Measurements from ENCODE around the gene PLA1A. TPM values are rescaled to one million over a fixed set of nuclear protein-coding genes. Genes with fewer than 3 reads are reported as not detected.
A peak's percentile ranks its signal among the peaks of the same experiment; 100 is the strongest.

PLA1A gene
- total RNA-seq, 1 donor from 2014 or later: not detected

- no peak for TF ChIP-seq CTCF (IDR thresholded peaks at IDR 0.05; ENCODE audit: unreplicated experiment)
- DNase-seq (ENCODE audit: low spot score in 2 of 2, unreplicated experiment in 2 of 2): no peak
- H3K9me3 Mint-ChIP-seq: no peaks in the 10 kb centered on the region
- no peak overlapping the region for H3K27ac Mint-ChIP-seq
- H3K27me3 Mint-ChIP-seq (ENCODE audit: low read depth): no peaks in the 10 kb centered on the region
- no peak overlapping the region for H3K4me3 Mint-ChIP-seq
- peaks cover 4% of the 10 kb centered on the region for H3K36me3 Mint-ChIP-seq
- peaks cover 26% of the 10 kb centered on the region for H3K4me1 Mint-ChIP-seq
Measured at GRCh38 chr3:119639494-119640350, 42.0 kb downstream of the PLA1A start.

- no peak for DNase-seq (ENCODE audit: low spot score in 2 of 2, unreplicated experiment in 2 of 2)
- no peaks in the 10 kb centered on the region for H3K27me3 Mint-ChIP-seq (ENCODE audit: low read depth)
- peaks cover 4% of the 10 kb centered on the region for H3K36me3 Mint-ChIP-seq
- no peak overlapping the region for H3K4me3 Mint-ChIP-seq
- no peak for TF ChIP-seq CTCF (IDR thresholded peaks at IDR 0.05; ENCODE audit: unreplicated experiment)
- no peaks in the 10 kb centered on the region for H3K9me3 Mint-ChIP-seq
- peaks cover 26% of the 10 kb centered on the region for H3K4me1 Mint-ChIP-seq
- no peak overlapping the region for H3K27ac Mint-ChIP-seq
Measured at GRCh38 chr3:119641416-119641815, 43.7 kb downstream of the PLA1A start.

- Mint-ChIP-seq H3K36me3 (peaks cover 4% of the 10 kb centered on the region), H3K4me1 (peaks cover 29% of the 10 kb centered on the region), H3K4me3 (no peak overlapping the region), H3K27ac (peak overlapping the region; percentile 72), H3K9me3 (no peaks in the 10 kb centered on the region), H3K27me3 (ENCODE audit: low read depth) (no peaks in the 10 kb centered on the region)
- TF ChIP-seq CTCF (IDR thresholded peaks at IDR 0.05; ENCODE audit: unreplicated experiment): no peak
- DNase-seq (ENCODE audit: low spot score in 2 of 2, unreplicated experiment in 2 of 2): no peak
Measured at GRCh38 chr3:119642746-119643473, 45.2 kb downstream of the PLA1A start.

GRCh38 chr3:119643528-119643927 is 45.8 kb downstream of the PLA1A start:
- Mint-ChIP-seq H3K4me1 (peaks cover 28% of the 10 kb centered on the region), H3K9me3 (no peaks in the 10 kb centered on the region), H3K27me3 (ENCODE audit: low read depth) (no peaks in the 10 kb centered on the region)

GRCh38 chr3:119644481-119644880 is 46.8 kb downstream of the PLA1A start:
- Mint-ChIP-seq H3K27ac (no peak overlapping the region), H3K36me3 (peaks cover 4% of the 10 kb centered on the region), H3K4me3 (no peak overlapping the region), H3K9me3 (no peaks in the 10 kb centered on the region), H3K4me1 (peaks cover 30% of the 10 kb centered on the region), H3K27me3 (ENCODE audit: low read depth) (no peaks in the 10 kb centered on the region)
- DNase-seq (ENCODE audit: low spot score in 2 of 2, unreplicated experiment in 2 of 2): no peak
- TF ChIP-seq CTCF (IDR thresholded peaks at IDR 0.05; ENCODE audit: unreplicated experiment): no peak

More at GRCh38 chr3:119643528-119643927, 45.8 kb downstream of the PLA1A start:
- Mint-ChIP-seq H3K4me3 (no peak overlapping the region), H3K27ac (peak overlapping the region; percentile 72), H3K36me3 (peaks cover 4% of the 10 kb centered on the region)
- no peak for TF ChIP-seq CTCF (IDR thresholded peaks at IDR 0.05; ENCODE audit: unreplicated experiment)
- no peak for DNase-seq (ENCODE audit: low spot score in 2 of 2, unreplicated experiment in 2 of 2)

Measured in mesothelial cell of epicardium (in vitro differentiated cells).